ENCODE data around the gene ARHGAP1.

The ARHGAP1 gene

GRCh38 chr11:46692450-46692849 is 8.0 kb downstream of the ARHGAP1 start:
- DNase-seq: no peak

DNA sequence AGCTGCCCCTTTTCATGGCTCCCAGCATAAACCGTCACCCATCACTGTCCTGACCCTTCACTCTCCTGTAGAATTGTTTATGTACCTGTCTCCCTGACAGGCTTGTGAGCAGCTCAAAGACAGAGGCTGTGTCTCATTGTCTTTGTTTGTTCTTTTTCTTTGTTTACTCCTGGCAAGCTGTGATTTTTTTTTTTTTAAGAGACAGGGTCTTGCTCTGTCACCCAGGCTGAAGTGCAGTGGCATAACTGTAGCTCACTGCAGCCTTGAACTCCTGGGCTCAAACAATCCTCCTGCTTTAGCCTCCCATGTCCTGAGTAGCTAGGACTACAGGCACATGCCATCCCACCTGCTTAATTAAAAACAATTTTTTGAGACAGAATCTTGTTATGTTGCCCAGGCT is 9.7 kb downstream of the ARHGAP1 start:
- no peak for DNase-seq

- DNase-seq: no peak
Observed at GRCh38 chr11:46686886-46687795, 13.3 kb downstream of the ARHGAP1 start.

- DNase-seq: no peak
Observed at GRCh38 chr11:46684367-46684766, 16.1 kb downstream of the ARHGAP1 start.

GRCh38 chr11:46682773-46683752 is 17.4 kb downstream of the ARHGAP1 start:
- no peak for DNase-seq

DNA sequence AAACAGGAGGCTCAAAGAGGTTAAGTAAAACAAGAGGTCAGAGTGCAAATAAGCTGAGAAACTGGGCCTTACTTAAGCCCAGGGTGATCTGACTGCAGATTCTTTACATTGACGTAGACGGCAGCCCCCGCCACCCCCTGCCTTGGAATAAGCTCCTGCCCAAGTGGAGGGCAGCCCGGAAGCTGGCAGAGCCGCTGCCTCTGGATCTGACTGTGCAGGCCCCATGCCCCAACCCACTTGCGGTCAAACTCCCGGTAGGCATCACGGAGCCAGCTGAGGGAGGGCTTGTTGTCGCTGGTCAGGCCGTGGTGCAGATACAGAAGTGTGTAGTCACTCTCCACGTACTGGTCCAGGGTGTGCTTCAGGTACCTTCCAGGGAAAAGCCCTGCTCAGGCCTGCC is 18.6 kb downstream of the ARHGAP1 start:
- DNase-seq: no peak

DNA sequence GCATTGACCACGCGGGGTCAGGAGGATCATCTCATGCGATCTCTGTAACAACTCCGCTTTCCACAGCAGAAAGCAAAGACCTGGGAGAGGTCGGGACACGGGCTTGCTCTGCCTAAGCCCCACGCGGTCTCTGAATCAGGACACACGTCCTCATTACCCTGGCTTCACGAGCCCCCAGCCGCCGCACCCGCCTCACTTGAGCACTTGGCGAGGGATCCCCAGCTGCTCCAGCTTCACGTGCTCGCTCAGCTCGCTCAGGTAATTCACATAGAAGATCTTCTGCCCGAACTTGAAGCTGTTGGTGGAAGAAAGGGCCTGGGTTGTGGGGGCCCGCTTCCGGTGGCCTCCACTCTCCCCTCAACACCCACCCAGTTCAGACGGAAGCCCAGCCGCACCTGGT is 19.6 kb downstream of the ARHGAP1 start:
- no peak for DNase-seq

GRCh38 chr11:46680164-46680760 is 20.2 kb downstream of the ARHGAP1 start:
- DNase-seq: no peak

DNA sequence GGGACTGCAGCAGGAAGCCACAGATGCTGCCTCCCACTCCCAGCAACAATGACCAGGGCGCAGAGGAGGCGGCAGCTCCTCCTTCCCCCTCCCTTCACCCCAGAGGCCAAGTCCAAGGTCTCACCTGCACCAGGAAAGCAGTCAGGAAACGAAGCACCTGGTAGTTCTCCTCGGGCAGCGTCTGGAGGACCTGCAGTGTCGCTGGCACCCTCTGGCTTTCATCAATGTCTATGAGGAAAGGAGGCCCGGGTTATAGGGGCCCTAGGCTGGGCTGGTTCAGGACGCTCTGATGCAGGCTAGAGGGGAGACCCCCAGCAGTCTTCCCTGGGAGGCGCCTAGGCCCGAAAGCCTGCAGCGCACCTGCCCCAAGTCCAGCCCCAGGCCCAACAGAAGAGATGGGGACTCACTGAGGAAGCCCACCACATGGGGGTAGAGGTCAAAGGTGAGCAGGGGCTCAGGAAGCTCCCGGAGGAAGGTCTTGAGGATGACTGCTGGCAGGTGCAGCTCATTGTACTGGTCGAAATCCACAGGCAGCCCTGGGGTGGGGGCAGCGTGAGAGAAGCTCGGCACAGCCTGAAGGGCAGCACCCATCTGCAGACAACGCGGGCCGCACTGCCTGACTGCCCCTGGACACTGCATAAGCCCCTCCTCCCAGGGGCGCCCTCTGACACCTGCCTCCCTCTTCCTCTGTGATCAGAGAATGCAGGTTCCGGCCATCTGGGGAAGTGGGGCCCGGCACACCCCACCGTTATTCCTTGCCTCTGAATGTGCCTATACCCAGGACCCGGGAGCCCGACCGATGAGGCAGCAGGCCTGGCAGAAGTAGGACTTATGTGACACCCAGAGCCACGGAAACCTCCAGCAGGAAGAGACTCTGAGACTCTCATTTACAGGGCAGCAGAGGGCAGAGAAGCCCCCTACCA is 20.9 kb downstream of the ARHGAP1 start:
- DNase-seq: no peak

GRCh38 chr11:46678741-46679130 is 21.7 kb downstream of the ARHGAP1 start:
- DNase-seq: no peak

DNA sequence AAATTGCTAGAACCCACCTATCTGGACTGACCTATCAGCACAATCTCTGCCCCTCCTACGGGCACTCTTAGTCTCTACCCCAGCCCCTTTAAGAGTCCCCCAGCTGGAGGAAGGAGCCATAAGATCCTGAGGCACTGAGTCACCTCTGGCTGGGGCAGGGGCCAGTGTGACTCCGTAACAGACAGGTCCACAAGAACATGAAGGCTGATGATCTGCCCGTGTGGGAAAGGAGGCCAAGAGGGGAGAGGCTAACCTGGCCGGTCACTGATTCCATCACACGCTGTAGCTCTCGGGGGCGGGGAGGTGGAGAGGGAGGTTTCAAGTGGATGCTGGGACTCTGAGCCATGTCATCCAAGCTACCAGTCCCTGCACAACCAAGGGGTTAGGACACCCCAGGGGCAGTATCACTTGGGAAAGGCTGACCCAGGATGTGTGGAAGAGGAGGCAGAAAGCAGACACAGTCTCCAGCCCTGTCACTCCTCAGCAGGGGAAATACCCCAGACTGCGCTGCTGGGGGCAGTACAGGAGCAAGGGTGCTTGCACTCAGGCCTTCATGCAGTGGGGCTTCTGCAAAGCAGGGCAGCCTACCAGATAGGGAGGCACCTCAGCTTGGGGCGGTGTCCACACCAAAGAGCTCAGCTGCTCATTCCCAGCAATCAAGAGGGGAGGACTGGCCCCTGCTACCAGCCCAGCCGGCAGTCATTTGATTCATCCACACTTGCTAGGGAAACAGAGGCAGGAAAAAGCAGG is 22.3 kb downstream of the ARHGAP1 start:
- DNase-seq: no peak

GRCh38 chr11:46677169-46677568 is 23.2 kb downstream of the ARHGAP1 start:
- DNase-seq: no peak

- no peak for DNase-seq
Observed at GRCh38 chr11:46676436-46677158, 23.8 kb downstream of the ARHGAP1 start.

GRCh38 chr11:46675949-46676348 is 24.5 kb downstream of the ARHGAP1 start:
- DNase-seq: no peak

GRCh38 chr11:46675288-46675851 is 25.0 kb downstream of the ARHGAP1 start:
- DNase-seq: no peak

GRCh38 chr11:46674463-46675287 is 25.7 kb downstream of the ARHGAP1 start:
- DNase-seq: no peak

- DNase-seq: no peak
Observed at GRCh38 chr11:46673713-46674462, 26.5 kb downstream of the ARHGAP1 start.

GRCh38 chr11:46672381-46672839 is 28.0 kb downstream of the ARHGAP1 start:
- DNase-seq: no peak

DNA sequence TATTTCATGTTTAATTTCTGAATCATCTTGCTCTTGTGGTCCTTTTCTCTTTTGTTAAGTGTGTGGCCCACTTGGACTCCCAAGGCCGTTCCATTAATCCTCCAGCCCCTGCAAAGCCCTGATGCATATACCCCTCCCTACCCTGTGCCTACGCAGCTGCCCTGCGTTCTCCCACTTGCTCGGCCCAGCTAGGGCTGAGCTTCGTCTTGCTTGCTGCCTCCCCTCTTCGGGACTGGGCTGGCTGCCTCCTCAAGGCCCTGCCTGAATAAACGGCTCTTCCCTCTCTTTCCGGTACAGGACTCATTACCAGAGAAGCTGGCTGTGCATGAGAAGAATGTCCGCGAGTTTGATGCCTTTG is 28.5 kb downstream of the ARHGAP1 start:
- DNase-seq: no peak

All from NCI-H774 (cell line).